Measurements from ENCODE around the gene PEX11G. TPM values are rescaled to one million over a fixed set of nuclear protein-coding genes. Genes with fewer than 3 reads are reported as not detected.

The PEX11G gene
- total RNA-seq, 1 experiment from 2014 or later = 2.9 TPM

GRCh38 chr19:7427944-7428343 lies 60.9 kb downstream of the PEX11G start:
- no peaks in the 10 kb centered on the region for H3K9me3 ChIP-seq (ENCODE audit: control insufficient read depth, insufficient read depth, low read depth, low read length)
- in situ Hi-C loops (cut with HindIII; ENCODE audit: low pct_unique_long_range_greater_than_20kb, low sequenced_read_pairs) = no loop called here
- no peak overlapping the region for H3K4me3 ChIP-seq (ENCODE audit: low read depth in 2 of 2, low read length in 2 of 2)
- no peaks in the 10 kb centered on the region for H3K36me3 ChIP-seq (ENCODE audit: control insufficient read depth, insufficient read depth, low read length)
- TF ChIP-seq REST (IDR thresholded peaks at IDR 0.05; ENCODE audit: insufficient read depth in 1 of 2, low read depth in 2 of 2, low read length in 1 of 2) (no peak), CTCF (IDR thresholded peaks at IDR 0.05) (no peak), SIN3A (IDR thresholded peaks at IDR 0.05; ENCODE audit: borderline replicate concordance, insufficient read depth, low read depth, low read length) (no peak), TCF7L2 (IDR thresholded peaks at IDR 0.05; ENCODE audit: low read depth, low read length) (no peak), POLR2AphosphoS5 (IDR thresholded peaks at IDR 0.05; ENCODE audit: low read depth, low read length) (no peak)
- intact Hi-C loops (cut with micrococcal nuclease; ENCODE audit: unreplicated experiment) = no loop called here
- DNase-seq (ENCODE audit: low read depth, low spot score) = no peak
- H3K27ac ChIP-seq (ENCODE audit: low read length) = no peak overlapping the region
- POLR2A ChIA-PET = no interaction called here
- BruUV-seq (replicated peaks) = no TSS peak
- H3K4me1 ChIP-seq (ENCODE audit: control insufficient read depth, insufficient read depth, low read length) = no peaks in the 10 kb centered on the region
- no peak for ATAC-seq
- CTCF ChIA-PET = no interaction called here
- H3K27me3 ChIP-seq (ENCODE audit: control insufficient read depth, insufficient read depth, low read length) = no peaks in the 10 kb centered on the region

- Histone ChIP-seq H3K36me3 (ENCODE audit: control insufficient read depth, insufficient read depth, low read length) (no peaks in the 10 kb centered on the region), H3K27ac (ENCODE audit: low read length) (no peak overlapping the region), H3K4me3 (ENCODE audit: low read depth in 2 of 2, low read length in 2 of 2) (no peak overlapping the region), H3K9me3 (ENCODE audit: control insufficient read depth, insufficient read depth, low read depth, low read length) (no peaks in the 10 kb centered on the region), H3K27me3 (ENCODE audit: control insufficient read depth, insufficient read depth, low read length) (no peaks in the 10 kb centered on the region), H3K4me1 (ENCODE audit: control insufficient read depth, insufficient read depth, low read length) (no peaks in the 10 kb centered on the region)
- no TSS peak for BruUV-seq (replicated peaks)
- DNase-seq (ENCODE audit: low read depth, low spot score) = no peak
- in situ Hi-C loops (cut with HindIII; ENCODE audit: low pct_unique_long_range_greater_than_20kb, low sequenced_read_pairs) = no loop called here
- no peak for ATAC-seq
- ChIA-PET CTCF (interaction anchor here (0.5 kb wide), 1 partner anchor 71 kb away, joined by 6 read pairs; no protein-coding TSS in a partner anchor), POLR2A (no interaction called here)
- intact Hi-C loops (cut with micrococcal nuclease; ENCODE audit: unreplicated experiment) = no loop called here
- TF ChIP-seq TCF7L2 (IDR thresholded peaks at IDR 0.05; ENCODE audit: low read depth, low read length) (no peak), SIN3A (IDR thresholded peaks at IDR 0.05; ENCODE audit: borderline replicate concordance, insufficient read depth, low read depth, low read length) (no peak), POLR2AphosphoS5 (IDR thresholded peaks at IDR 0.05; ENCODE audit: low read depth, low read length) (no peak), CTCF (IDR thresholded peaks at IDR 0.05) (no peak), REST (IDR thresholded peaks at IDR 0.05; ENCODE audit: insufficient read depth in 1 of 2, low read depth in 2 of 2, low read length in 1 of 2) (no peak)
Observed at GRCh38 chr19:7426986-7427385, 61.8 kb downstream of the PEX11G start.

Other genes starting within 250 kb of the PEX11G start
- 2.5 TPM for gene INSR, start 194.6 kb downstream of the PEX11G start, total RNA-seq (2021; ENCODE audit: unreplicated experiment)
- gene ARHGEF18, start 140.1 kb downstream of the PEX11G start, total RNA-seq (2021; ENCODE audit: unreplicated experiment) = 39.1 TPM
- 30.2 TPM for gene ZNF358, start 27.1 kb upstream of the PEX11G start, total RNA-seq (2021; ENCODE audit: unreplicated experiment)
- 28.0 TPM for gene MCOLN1, start 33.6 kb upstream of the PEX11G start, total RNA-seq (2021; ENCODE audit: unreplicated experiment)
- 176 TPM for gene PNPLA6, start 46.7 kb upstream of the PEX11G start, total RNA-seq (2021; ENCODE audit: unreplicated experiment)
- gene CAMSAP3, start 106.8 kb upstream of the PEX11G start, total RNA-seq (2021; ENCODE audit: unreplicated experiment) = 1.7 TPM
- gene XAB2, start 140.5 kb upstream of the PEX11G start, total RNA-seq (2021; ENCODE audit: unreplicated experiment) = 36.9 TPM
- 109 TPM for gene PET100, start 140.8 kb upstream of the PEX11G start, total RNA-seq (2021; ENCODE audit: unreplicated experiment)
- not detected for gene PCP2, start 144.7 kb upstream of the PEX11G start, total RNA-seq (2021; ENCODE audit: unreplicated experiment)
- 102 TPM for gene STXBP2, start 148.1 kb upstream of the PEX11G start, total RNA-seq (2021; ENCODE audit: unreplicated experiment)
- not detected for gene RETN, start 180.0 kb upstream of the PEX11G start, total RNA-seq (2021; ENCODE audit: unreplicated experiment)
- not detected for gene MCEMP1, start 188.1 kb upstream of the PEX11G start, total RNA-seq (2021; ENCODE audit: unreplicated experiment)
- 101 TPM for gene TRAPPC5, start 191.8 kb upstream of the PEX11G start, total RNA-seq (2021; ENCODE audit: unreplicated experiment)
- gene FCER2, start 213.1 kb upstream of the PEX11G start, total RNA-seq (2021; ENCODE audit: unreplicated experiment) = 0.15 TPM
- gene CLEC4G, start 243.1 kb upstream of the PEX11G start, total RNA-seq (2021; ENCODE audit: unreplicated experiment) = not detected